SK-N-SH (cell line): ENCODE results near the gene P3H2. TPM values are rescaled to one million over a fixed set of nuclear protein-coding genes. Genes with fewer than 3 reads are reported as not detected.

Experiments used
- CTCF ChIA-PET: fragments of 300-600, 350-600 bp; formaldehyde crosslinking; extraction: SDS; loops from one replicate; lab custom pipeline; 2021; lab: Yijun Ruan, JAX
- POLR2A ChIA-PET: fragments of 350-600 bp; sonication (Branson Sonifier 250); formaldehyde crosslinking; extraction: SDS; loops from one replicate; lab custom pipeline; 2020; ENCODE audit warnings: antibody characterized with exemption, inconsistent platforms; lab: Yijun Ruan, JAX
- DNase-seq: peaks from one replicate; pipeline ENCODE4 v3.0.0; 2012
- H2AFZ ChIP-seq: fragments of 200-600 bp; sonication (generic); 2 replicates; pipeline ENCODE4 v1.8.1; 2016; ENCODE audit warnings: antibody characterized with exemption, mild to moderate bottlenecking, low read depth
- H3F3A ChIP-seq: fragments of 200-600 bp; sonication (generic); replicated peaks from 2 replicates; pipeline ENCODE3; 2016; ENCODE audit warnings: antibody characterized with exemption, mild to moderate bottlenecking; ENCODE audit not compliant: insufficient read depth
- H3K27ac ChIP-seq, 2 experiments: fragments of 200-500 bp in 1 of 2; fragments of 200-600 bp in 1 of 2; sonication (Bioruptor generic) in 1 of 2; sonication (generic), shearing (Covaris generic) in 1 of 2; 2 replicates each; pipeline versions ENCODE4 v1.5.1 to v1.6.1; 2014 to 2016; ENCODE audit warnings: low read depth in 2 of 2, inconsistent platforms in 1 of 2, low read length in 1 of 2, mild to moderate bottlenecking in 1 of 2, mixed read lengths in 1 of 2
- H3K27me3 ChIP-seq: fragments of 200-600 bp; sonication (generic), shearing (Covaris generic); 2 replicates; pipeline ENCODE4 v1.6.1; 2016; ENCODE audit warnings: mixed run types; ENCODE audit not compliant: insufficient read depth
- H3K36me3 ChIP-seq, 2 experiments: fragments of 200-500 bp in 1 of 2; fragments of 200-600 bp in 1 of 2; sonication (Bioruptor generic) in 1 of 2; sonication (generic) in 1 of 2; replicated peaks in 1 of 2; 2 replicates each; pipeline versions ENCODE3 to v1.5.1; 2014 to 2016; ENCODE audit warnings: low read length in 1 of 2, mild to moderate bottlenecking in 1 of 2; ENCODE audit not compliant: insufficient read depth in 2 of 2, control insufficient read depth in 1 of 2
- H3K4me1 ChIP-seq, 2 experiments: fragments of 200-500 bp in 1 of 2; fragments of 200-600 bp in 1 of 2; sonication (Bioruptor generic) in 1 of 2; sonication (generic), shearing (Covaris generic) in 1 of 2; 2 replicates each; pipeline versions ENCODE4 v1.5.1 to v1.6.1; 2014 to 2016; ENCODE audit warnings: low read depth in 1 of 2, low read length in 1 of 2, mixed run types in 1 of 2; ENCODE audit not compliant: insufficient read depth in 2 of 2, control insufficient read depth in 1 of 2
- H3K4me2 ChIP-seq: fragments of 200-600 bp; sonication (generic), shearing (Covaris generic); 2 replicates; pipeline ENCODE4 v1.6.1; 2017; ENCODE audit warnings: mixed run types
- H3K4me3 ChIP-seq, 2 experiments: fragments of 200-500 bp in 1 of 2; fragments of 200-600 bp in 1 of 2; sonication (Bioruptor generic) in 1 of 2; sonication (generic), shearing (Covaris generic) in 1 of 2; 2 replicates each; pipeline versions ENCODE4 v1.5.1 to v1.8.1; 2014 to 2016; ENCODE audit warnings: low read depth in 2 of 2, inconsistent platforms in 1 of 2, low read length in 1 of 2, mild to moderate bottlenecking in 1 of 2, mixed read lengths in 1 of 2, moderate library complexity in 1 of 2
- H3K79me2 ChIP-seq: fragments of 200-600 bp; sonication (generic); 2 replicates; pipeline ENCODE4 v1.8.1; 2017; ENCODE audit warnings: mild to moderate bottlenecking; ENCODE audit not compliant: insufficient read depth
- H3K9ac ChIP-seq: fragments of 200-600 bp; sonication (generic); 2 replicates; pipeline ENCODE4 v1.6.1; 2017; ENCODE audit warnings: mixed run types
- H3K9me2 ChIP-seq: fragments of 200-600 bp; sonication (generic); 2 replicates; pipeline ENCODE4 v1.6.1; 2017; ENCODE audit warnings: mixed run types
- H3K9me3 ChIP-seq: fragments of 200-600 bp; sonication (generic); 2 replicates; pipeline ENCODE4 v1.6.1; 2017; ENCODE audit warnings: mixed run types, mild to moderate bottlenecking, moderate library complexity
- H4K20me1 ChIP-seq: fragments of 200-600 bp; sonication (generic); 2 replicates; pipeline ENCODE4 v1.6.1; 2017; ENCODE audit warnings: mild to moderate bottlenecking, mixed run types; ENCODE audit not compliant: insufficient read depth
- ELF1 ChIP-seq: IDR thresholded peaks from 2 replicates; pipeline ENCODE4 v1.4.0; 2012
- EP300 ChIP-seq, 2 experiments: IDR thresholded peaks; 2 replicates each; pipeline versions ENCODE4 v1.4.0 to v1.6.1; 2012; ENCODE audit warnings: borderline replicate concordance in 1 of 2, low read depth in 1 of 2, low read length in 1 of 2
- FOXJ3 ChIP-seq: sonication (generic); formaldehyde crosslinking; IDR thresholded peaks from 2 replicates; pipeline ENCODE4 v1.5.1; 2020; ENCODE audit warnings: mild to moderate bottlenecking, missing genetic modification reagents
- FOXM1 ChIP-seq: IDR thresholded peaks from 2 replicates; pipeline ENCODE4 v1.4.0; 2012; ENCODE audit warnings: low read depth, mild to moderate bottlenecking
- JUND ChIP-seq: IDR thresholded peaks from 2 replicates; pipeline ENCODE4 v1.4.0; 2012
- MEF2A ChIP-seq: IDR thresholded peaks from 2 replicates; pipeline ENCODE4 v1.4.0; 2012; ENCODE audit warnings: low read depth, borderline replicate concordance
- NFIC ChIP-seq: IDR thresholded peaks from 2 replicates; pipeline ENCODE4 v1.4.0; 2012; ENCODE audit warnings: borderline replicate concordance
- NRF1 ChIP-seq: IDR thresholded peaks from 2 replicates; pipeline ENCODE4 v1.6.1; 2012; ENCODE audit warnings: low read depth, mild to moderate bottlenecking, low read length
- POLR2AphosphoS5 ChIP-seq: IDR thresholded peaks from 2 replicates; pipeline ENCODE4 v1.6.1; 2012; ENCODE audit warnings: low read depth, low read length
- RCOR1 ChIP-seq: fragments of 150-350 bp; IDR thresholded peaks from 2 replicates; pipeline ENCODE4 v1.6.1; 2017; ENCODE audit warnings: antibody characterized with exemption, low read length
- RFX5 ChIP-seq: IDR thresholded peaks from 2 replicates; pipeline ENCODE4 v1.6.1; 2012; ENCODE audit warnings: mild to moderate bottlenecking, improper control_type of control experiment, low read length
- TAF1 ChIP-seq: IDR thresholded peaks from 2 replicates; pipeline ENCODE4 v1.6.1; 2012; ENCODE audit warnings: low read depth, mild to moderate bottlenecking, low read length, moderate library complexity, borderline replicate concordance
- TCF12 ChIP-seq: IDR thresholded peaks from 2 replicates; pipeline ENCODE4 v1.4.0; 2012
- TEAD4 ChIP-seq: IDR thresholded peaks from 2 replicates; pipeline ENCODE4 v1.4.0; 2012; ENCODE audit warnings: mild to moderate bottlenecking, borderline replicate concordance; ENCODE audit not compliant: insufficient read depth
- WGBS: methylation state at CpG from one replicate; pipeline ENCODE4 v1.1.6; 2017; ENCODE audit warnings: low lambda C conversion rate; 5-methylcytosine and 5-hydroxymethylcytosine counted together
- polyA plus RNA-seq, 3 experiments: library from polyadenylated mRNA; depleted of rRNA; stranded (reverse); fragments of >200 nt; gene quantifications; 2 replicates each; pipeline ENCODE4 v1.2.3, GENCODE V29; 2012
- TF ChIP-seq, protein P1 (sequence below): fragments of 150-350 bp; IDR thresholded peaks from 2 replicates; pipeline ENCODE4 v1.6.1; 2017; ENCODE audit warnings: antibody characterized with exemption, low read length, low read depth, borderline replicate concordance
- TF ChIP-seq, protein P2 (sequence below): fragments of 150-350 bp; IDR thresholded peaks from 2 replicates; pipeline ENCODE4 v1.6.1; 2016; ENCODE audit warnings: mild to moderate bottlenecking, low read depth, low read length
- TF ChIP-seq, protein P3 (sequence below): IDR thresholded peaks from 2 replicates; pipeline ENCODE4 v1.4.0; 2012; ENCODE audit warnings: low read depth, borderline replicate concordance
- TF ChIP-seq, protein P4 (sequence below): IDR thresholded peaks from 2 replicates; pipeline ENCODE4 v1.4.0; 2012; ENCODE audit warnings: low read depth
- TF ChIP-seq, protein P5 (sequence below): fragments of 200-600 bp; sonication (generic); IDR thresholded peaks from 2 replicates; pipeline ENCODE4 v1.6.1; 2017; ENCODE audit warnings: antibody characterized with exemption, mild to moderate bottlenecking, moderate library complexity
- TF ChIP-seq, protein P6 (sequence below): IDR thresholded peaks from 2 replicates; pipeline ENCODE4; 2012
- TF ChIP-seq, protein P7 (sequence below): IDR thresholded peaks from 2 replicates; pipeline ENCODE4 v1.6.1; 2012; ENCODE audit warnings: mild to moderate bottlenecking, low read depth, low read length, moderate library complexity

The P3H2 gene
- polyA plus RNA-seq, 1 of the 3 experiments (the other 2 are of a cell fraction) = 2.8 TPM

DNA sequence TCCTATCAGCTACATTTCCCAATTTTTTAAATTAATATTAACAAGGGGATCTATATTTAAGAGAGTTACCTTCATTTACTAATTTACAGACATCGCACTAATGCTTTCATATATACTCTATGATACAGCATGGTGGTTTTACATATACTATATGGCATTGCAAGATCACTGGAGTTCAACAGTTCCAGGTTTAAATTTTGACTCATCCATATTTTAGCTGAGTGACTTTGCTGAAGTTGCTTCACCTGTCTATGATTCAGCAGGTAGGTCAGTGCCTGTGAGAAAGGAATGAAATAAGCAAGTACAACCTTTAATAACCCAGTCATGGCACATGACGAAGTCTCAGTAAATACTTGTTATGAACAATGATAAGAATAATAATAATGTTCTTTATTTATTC, 211.1 kb downstream of the P3H2 start (continued):
- TF ChIP-seq, protein P1, sequence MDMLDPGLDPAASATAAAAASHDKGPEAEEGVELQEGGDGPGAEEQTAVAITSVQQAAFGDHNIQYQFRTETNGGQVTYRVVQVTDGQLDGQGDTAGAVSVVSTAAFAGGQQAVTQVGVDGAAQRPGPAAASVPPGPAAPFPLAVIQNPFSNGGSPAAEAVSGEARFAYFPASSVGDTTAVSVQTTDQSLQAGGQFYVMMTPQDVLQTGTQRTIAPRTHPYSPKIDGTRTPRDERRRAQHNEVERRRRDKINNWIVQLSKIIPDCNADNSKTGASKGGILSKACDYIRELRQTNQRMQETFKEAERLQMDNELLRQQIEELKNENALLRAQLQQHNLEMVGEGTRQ = no peak
- TF ChIP-seq EP300 (IDR thresholded peaks at IDR 0.05; ENCODE audit: borderline replicate concordance in 1 of 2, low read depth in 1 of 2, low read length in 1 of 2) (no peak), TEAD4 (no peak), MEF2A (no peak)
- TF ChIP-seq, protein P2, sequence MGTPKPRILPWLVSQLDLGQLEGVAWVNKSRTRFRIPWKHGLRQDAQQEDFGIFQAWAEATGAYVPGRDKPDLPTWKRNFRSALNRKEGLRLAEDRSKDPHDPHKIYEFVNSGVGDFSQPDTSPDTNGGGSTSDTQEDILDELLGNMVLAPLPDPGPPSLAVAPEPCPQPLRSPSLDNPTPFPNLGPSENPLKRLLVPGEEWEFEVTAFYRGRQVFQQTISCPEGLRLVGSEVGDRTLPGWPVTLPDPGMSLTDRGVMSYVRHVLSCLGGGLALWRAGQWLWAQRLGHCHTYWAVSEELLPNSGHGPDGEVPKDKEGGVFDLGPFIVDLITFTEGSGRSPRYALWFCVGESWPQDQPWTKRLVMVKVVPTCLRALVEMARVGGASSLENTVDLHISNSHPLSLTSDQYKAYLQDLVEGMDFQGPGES = no peak

DNA sequence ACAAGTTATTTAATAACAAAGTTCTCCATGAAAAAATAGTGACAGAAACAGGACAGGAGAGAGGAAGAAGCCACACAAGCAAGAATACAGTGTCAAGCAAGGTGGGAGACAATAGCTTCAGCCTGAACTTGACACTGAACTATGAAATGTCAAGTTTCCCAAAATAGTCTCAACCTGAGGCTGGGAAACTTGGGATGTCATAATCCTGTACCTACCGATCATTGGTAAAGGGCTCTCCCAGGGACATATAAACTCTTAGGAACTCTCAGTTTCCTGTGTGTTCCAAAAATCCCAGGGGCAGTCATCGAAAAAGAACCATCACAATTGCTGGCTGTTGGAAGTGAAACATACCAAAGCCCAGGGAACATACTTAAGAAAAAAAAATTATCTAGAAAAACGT, 211.6 kb downstream of the P3H2 start:
- Histone ChIP-seq H3K4me1 (peaks cover 0 to 10% of the 10 kb centered on the region in 2 experiments; a peak in 1 of 4 replicates), H4K20me1 (no peaks in the 10 kb centered on the region), H3K9me2 (no peaks in the 10 kb centered on the region), H3F3A (no peaks in the 10 kb centered on the region), H3K36me3 (no peaks in the 10 kb centered on the region), H3K9me3 (no peaks in the 10 kb centered on the region), H3K4me2 (peak overlapping the region; percentile 56), H3K4me3 (no peak overlapping the region), H2AFZ (peak overlapping the region; percentile 52; the same call in 1 of the 2 replicates), H3K79me2 (no peaks in the 10 kb centered on the region), H3K9ac (no peak overlapping the region), H3K27me3 (no peaks in the 10 kb centered on the region), H3K27ac (no peak overlapping the region; a peak in 1 of 4 replicates)
- ChIA-PET POLR2A (no interaction called here), CTCF (no interaction called here)
- WGBS = 13% methylated on average over 3 of the region's 3 CpGs
- DNase-seq = no peak
- TF ChIP-seq NRF1 (no peak), NFIC (no peak), FOXJ3 (CRISPR knock-in tag) (no peak), TAF1 (no peak), RFX5 (no peak), POLR2AphosphoS5 (no peak), MEF2A (no peak), TCF12 (no peak), ELF1 (no peak), RCOR1 (no peak), EP300 (IDR thresholded peaks at IDR 0.05; ENCODE audit: borderline replicate concordance in 1 of 2, low read depth in 1 of 2, low read length in 1 of 2) (no peak), FOXM1 (no peak), JUND (no peak)
- TF ChIP-seq, protein P1 = no peak
- TF ChIP-seq, protein P3, sequence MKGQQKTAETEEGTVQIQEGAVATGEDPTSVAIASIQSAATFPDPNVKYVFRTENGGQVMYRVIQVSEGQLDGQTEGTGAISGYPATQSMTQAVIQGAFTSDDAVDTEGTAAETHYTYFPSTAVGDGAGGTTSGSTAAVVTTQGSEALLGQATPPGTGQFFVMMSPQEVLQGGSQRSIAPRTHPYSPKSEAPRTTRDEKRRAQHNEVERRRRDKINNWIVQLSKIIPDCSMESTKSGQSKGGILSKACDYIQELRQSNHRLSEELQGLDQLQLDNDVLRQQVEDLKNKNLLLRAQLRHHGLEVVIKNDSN = no peak
- TF ChIP-seq, protein P4, sequence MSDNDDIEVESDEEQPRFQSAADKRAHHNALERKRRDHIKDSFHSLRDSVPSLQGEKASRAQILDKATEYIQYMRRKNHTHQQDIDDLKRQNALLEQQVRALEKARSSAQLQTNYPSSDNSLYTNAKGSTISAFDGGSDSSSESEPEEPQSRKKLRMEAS = no peak
- TF ChIP-seq, protein P5, sequence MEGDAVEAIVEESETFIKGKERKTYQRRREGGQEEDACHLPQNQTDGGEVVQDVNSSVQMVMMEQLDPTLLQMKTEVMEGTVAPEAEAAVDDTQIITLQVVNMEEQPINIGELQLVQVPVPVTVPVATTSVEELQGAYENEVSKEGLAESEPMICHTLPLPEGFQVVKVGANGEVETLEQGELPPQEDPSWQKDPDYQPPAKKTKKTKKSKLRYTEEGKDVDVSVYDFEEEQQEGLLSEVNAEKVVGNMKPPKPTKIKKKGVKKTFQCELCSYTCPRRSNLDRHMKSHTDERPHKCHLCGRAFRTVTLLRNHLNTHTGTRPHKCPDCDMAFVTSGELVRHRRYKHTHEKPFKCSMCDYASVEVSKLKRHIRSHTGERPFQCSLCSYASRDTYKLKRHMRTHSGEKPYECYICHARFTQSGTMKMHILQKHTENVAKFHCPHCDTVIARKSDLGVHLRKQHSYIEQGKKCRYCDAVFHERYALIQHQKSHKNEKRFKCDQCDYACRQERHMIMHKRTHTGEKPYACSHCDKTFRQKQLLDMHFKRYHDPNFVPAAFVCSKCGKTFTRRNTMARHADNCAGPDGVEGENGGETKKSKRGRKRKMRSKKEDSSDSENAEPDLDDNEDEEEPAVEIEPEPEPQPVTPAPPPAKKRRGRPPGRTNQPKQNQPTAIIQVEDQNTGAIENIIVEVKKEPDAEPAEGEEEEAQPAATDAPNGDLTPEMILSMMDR = no peak
- TF ChIP-seq, protein P6, sequence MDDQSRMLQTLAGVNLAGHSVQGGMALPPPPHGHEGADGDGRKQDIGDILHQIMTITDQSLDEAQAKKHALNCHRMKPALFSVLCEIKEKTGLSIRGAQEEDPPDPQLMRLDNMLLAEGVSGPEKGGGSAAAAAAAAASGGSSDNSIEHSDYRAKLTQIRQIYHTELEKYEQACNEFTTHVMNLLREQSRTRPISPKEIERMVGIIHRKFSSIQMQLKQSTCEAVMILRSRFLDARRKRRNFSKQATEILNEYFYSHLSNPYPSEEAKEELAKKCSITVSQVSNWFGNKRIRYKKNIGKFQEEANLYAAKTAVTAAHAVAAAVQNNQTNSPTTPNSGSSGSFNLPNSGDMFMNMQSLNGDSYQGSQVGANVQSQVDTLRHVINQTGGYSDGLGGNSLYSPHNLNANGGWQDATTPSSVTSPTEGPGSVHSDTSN = no peak
- TF ChIP-seq, protein P7, sequence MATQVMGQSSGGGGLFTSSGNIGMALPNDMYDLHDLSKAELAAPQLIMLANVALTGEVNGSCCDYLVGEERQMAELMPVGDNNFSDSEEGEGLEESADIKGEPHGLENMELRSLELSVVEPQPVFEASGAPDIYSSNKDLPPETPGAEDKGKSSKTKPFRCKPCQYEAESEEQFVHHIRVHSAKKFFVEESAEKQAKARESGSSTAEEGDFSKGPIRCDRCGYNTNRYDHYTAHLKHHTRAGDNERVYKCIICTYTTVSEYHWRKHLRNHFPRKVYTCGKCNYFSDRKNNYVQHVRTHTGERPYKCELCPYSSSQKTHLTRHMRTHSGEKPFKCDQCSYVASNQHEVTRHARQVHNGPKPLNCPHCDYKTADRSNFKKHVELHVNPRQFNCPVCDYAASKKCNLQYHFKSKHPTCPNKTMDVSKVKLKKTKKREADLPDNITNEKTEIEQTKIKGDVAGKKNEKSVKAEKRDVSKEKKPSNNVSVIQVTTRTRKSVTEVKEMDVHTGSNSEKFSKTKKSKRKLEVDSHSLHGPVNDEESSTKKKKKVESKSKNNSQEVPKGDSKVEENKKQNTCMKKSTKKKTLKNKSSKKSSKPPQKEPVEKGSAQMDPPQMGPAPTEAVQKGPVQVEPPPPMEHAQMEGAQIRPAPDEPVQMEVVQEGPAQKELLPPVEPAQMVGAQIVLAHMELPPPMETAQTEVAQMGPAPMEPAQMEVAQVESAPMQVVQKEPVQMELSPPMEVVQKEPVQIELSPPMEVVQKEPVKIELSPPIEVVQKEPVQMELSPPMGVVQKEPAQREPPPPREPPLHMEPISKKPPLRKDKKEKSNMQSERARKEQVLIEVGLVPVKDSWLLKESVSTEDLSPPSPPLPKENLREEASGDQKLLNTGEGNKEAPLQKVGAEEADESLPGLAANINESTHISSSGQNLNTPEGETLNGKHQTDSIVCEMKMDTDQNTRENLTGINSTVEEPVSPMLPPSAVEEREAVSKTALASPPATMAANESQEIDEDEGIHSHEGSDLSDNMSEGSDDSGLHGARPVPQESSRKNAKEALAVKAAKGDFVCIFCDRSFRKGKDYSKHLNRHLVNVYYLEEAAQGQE = no peak
